Kidney glomerular epithelial cell (primary cell): ENCODE results near the gene MUC4.
"Not testable (repeated sequence)": the region's sequence is repeated elsewhere in the genome, so short reads cannot be mapped to it uniquely, and the experiment has no call there.

Experiments used
- DNase-seq: peaks from one replicate; lab custom pipeline; 2025; lab: John Stamatoyannopoulos, UW

The MUC4 gene

DNA sequence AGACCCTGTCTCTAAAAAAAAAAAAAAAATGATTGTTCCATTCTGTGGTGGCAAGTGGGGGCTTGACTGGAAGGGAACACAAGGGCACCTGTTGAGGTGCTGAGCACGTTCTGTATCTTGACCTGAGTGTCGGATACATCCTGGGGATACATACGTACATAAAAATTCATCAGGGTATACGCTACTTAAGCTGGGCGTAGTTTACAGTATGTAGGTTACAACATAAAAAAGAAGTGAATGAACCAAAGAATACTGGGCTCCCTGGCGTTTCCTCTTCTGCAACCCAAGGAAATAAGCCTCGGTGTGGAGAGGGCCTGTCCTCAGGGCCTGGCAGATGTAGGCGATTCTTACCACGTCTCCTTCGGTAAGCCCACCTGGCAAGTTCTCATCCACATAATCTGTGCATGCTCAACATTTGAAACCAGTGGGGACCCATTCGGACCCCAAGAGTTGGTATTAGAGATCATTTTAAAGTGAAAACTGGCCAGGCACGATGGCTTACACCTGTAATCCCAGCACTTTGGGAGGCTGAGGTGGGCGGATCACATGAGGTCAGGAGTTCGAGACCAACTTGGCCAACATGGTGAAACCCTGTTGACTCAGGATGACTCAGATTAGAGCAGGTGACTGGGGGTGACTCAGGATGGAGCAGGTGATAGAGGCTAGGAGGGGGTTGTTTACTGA lies 96.0 kb downstream of the MUC4 start:
- no peak for DNase-seq

DNA sequence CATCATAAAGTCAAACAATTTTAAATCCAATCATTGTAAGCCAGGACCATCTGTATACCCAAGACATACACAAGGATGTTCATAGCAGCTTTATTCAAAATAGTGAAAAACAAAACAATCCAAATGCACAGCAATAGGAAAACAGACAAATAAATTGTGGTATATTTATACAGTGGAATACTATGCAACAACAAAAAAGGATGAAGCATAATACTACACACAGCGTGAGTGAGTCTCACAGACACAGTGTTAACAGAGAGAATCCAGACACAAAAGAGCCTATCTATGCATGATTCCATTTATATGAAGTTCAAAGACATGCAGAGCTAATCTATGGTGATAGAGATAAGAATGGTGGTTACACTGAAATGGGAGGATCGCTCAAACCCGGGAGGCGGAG lies 96.6 kb downstream of the MUC4 start:
- DNase-seq, result no peak

DNA sequence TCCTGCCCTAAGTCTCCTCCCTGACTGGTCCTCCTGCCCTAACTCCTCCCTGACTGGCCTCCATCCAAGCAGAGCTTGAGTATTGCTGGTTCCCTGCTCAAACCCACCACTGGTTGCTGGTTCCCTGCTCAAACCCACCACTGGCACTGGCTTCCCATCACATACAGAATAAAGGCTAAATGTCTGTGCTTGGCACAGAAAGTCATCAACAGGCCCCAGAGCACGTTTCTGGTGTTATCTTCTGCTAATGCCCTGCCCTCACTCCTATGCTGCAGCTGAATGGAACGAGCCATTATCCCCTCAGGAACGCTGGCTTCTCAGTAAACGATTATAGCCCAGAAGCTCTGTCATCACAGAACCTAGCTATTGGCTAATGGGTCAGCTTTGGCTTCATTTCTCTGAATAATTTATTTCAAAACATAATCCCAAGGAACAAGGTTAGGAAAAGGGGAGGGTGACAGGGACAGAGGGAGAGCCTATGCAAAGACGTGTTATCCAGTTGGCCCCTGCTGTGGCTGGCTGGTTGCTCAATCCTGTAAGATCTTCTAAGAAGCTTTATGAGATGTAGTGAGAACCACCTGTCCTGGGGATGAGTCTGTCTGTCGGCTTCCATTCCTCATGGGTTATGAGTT lies 97.2 kb downstream of the MUC4 start:
- DNase-seq, result no peak

DNA sequence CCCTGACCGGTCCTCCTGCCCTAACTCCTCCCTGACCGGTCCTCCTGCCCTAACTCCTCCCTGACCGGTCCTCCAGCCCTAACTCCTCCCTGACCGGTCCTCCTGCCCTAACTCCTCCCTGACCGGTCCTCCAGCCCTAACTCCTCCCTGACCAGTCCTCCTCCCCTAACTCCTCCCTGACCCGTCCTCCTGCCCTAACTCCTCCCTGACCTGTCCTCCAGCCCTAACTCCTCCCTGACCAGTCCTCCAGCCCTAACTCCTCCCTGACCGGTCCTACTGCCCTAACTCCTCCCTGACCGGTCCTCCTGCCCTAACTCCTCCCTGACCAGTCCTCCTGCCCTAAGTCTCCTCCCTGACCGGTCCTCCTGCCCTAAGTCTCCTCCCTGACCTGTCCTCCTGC lies 98.6 kb downstream of the MUC4 start:
- not testable (repeated sequence) for DNase-seq

DNA sequence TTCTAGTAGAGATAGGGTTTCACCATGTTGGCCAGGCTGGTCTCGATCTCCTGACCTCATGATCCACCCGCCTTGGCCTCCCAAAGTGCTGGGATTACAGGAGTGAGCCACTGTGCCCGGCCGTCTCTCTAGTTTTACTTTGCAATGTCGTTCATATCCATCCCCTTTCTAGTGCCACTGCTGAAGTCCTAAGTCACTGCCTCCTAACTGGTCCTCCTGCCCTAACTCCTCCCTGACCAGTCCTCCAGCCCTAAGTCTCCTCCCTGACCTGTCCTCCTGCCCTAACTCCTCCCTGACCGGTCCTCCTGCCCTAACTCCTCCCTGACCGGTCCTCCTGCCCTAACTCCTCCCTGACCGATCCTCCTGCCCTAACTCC lies 99.2 kb downstream of the MUC4 start:
- not testable (repeated sequence) for DNase-seq

DNA sequence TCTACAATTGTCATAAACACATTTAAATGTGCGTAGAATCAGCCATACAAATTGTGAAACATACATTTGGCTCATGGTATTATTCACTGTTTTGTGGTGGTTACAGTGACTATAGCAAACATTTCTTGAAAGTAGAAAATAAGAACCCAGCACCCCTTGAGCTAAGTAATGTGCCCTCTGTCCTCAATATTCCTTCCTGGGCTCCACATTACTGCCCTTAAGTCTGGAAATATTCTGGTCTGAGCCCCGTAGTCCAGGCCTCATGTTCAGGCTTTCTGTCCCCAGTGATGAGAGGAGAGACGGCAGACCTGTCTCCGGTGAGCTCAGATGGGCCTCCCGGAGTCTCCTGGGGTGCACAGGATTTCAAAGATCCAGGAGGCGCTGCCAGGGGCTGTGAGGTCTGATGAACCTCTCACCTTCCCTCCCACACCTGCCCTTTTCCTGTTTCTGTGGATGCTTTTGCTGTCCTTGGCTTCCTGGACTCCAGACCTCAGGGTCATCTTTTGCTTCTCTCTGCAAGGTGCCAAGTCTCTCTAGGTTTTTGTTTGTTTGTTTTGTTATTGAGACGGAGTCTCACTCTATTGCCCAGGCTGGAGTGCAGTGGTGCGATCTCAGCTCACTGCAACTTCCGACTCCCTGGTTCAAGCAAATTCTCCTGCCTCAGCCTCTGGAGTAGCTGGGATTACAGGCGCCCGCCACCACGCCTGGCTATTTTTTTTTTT lies 99.8 kb downstream of the MUC4 start:
- no peak for DNase-seq

DNA sequence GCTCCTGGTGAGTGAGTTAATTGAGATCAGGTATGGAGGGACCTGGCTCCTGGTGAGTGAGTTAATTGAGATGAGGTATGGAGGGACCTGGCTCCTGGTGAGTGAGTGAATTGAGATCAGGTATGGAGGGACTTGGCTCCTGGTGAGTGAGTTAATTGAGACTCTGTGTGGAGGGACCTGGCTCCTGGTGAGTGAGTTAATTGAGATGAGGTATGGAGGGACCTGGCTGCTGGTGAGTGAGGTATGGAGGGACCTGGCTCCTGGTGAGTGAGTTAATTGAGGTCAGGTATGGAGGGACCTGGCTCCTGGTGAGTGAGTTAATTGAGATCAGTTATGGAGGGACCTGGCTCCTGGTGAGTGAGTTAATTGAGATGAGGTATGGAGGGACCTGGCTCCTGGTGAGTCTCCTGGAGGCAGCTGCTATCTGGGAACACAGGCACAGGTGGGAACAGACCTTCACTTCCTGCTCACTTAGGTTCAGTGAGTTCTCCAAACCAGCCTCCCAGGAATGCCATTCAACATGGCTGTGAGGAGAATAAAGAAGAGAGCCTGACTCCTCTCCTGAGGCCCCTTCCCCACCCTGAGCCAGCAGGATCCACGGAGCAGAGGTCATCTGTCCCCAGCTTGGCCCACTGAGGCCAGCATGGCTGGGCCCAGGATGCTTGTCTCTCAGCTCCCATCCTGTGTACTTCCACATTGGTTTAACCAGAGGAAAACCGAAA lies 100.5 kb downstream of the MUC4 start:
- not testable (repeated sequence) for DNase-seq

DNA sequence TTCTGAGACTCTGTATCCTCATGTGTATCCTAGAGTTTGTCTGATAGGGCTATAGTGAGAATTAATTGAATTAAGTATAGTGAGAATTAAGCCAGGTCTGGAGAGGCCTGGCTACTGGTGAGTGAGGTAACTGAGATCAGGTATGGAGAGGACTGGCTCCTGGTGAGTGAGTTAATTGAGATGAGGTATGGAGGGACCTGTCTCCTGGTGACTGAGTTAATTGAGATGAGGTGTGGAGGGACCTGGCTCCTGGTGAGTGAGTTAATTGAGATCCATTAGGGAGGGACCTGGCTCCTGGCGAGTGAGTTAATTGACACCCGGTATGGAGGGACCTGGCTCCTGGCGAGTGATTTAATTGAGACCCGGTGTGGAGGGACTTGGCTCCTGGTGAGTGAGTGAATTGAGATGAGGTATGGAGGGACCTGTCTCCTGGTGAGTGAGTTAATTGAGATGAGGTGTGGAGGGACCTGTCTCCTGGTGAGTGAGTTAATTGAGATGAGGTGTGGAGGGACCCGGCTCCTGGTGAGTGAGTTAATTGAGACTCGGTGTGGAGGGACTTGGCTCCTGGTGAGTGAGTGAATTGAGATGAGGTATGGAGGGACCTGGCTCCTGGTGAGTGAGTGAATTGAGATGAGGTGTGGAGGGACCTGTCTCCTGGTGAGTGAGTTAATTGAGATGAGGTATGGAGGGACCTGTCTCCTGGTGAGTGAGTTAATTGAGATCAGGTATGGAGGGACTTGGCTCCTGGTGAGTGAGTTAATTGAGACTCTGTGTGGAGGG lies 101.4 kb downstream of the MUC4 start:
- not testable (repeated sequence) for DNase-seq

DNA sequence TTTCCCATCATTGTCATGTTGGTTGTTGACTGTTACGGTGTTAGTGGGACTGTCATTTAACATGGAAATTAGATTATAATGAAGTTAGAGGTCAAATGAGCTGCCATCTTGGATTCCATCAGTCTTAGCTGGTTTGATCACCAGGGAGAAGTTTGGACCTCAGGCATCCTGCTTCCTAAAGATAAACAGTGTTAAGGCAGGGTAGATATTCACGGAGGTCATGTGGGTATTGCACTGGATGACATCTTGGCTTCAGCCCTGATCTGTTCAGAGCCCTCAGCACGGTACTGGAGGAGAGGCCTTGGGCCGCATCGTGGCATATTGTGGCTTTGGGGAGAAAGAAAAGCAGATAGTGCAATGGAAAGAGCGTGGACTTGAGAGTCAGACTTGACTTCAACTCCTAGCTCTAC lies 102.0 kb downstream of the MUC4 start:
- DNase-seq, result no peak

DNA sequence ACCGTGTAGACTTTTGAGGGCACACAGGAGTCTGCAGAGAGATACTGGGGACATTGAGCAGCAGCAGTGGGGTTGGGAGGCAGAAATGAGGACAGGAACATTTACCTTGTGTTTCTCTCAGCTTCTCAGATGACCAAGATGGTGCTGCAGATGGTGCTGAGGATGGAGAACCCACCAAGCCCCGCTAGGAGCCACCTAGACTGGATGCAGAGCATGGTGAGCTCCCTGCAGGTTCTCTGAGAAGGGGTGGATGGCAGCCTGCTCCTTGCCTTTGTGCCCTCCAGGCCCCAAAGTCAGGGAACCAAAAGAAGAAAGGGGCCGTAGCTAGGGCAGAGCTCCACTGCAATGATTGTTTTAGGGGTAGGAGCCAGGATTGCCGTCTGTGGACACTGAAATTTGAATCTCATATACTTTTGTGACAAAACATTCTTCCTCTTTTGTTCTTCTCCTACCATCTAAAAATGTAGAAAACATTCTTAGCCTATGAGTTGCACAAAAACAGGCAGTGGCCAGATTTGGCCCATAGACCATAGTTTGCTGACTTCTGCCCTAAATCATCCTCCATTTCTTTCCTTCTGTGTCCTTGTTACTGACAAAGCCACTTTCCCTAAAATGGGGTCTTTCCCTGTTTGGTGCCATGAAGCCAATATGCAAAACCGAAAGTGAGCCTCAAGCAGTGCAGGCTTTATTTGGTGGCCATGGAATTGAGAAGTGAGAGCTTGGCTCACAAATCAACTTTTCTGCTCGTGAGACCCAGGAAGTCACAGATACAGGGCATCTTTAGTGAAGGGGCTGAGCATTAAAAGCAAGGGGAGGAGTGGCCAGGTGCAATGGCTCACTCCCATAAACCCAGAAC lies 102.9 kb downstream of the MUC4 start:
- no peak for DNase-seq

DNA sequence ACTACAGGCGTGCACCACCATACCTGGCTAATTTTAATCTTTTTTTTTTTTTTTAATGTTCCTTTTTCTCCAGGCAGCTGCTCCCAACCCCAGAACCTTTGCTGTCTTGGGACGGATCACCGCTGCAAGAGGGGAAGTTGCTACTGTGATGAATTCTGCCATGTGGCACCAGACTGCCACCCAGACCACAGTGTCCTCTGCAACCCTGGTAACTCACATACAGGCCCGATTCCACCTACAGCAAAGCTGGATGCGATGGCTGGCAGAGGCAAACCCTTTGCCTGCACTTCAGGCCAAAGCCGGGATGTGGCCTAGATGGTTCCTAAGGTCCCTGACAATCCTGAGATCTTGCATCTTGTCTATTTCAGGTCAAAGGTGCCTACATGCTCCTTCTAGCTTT lies 103.7 kb downstream of the MUC4 start:
- no peak for DNase-seq

DNA sequence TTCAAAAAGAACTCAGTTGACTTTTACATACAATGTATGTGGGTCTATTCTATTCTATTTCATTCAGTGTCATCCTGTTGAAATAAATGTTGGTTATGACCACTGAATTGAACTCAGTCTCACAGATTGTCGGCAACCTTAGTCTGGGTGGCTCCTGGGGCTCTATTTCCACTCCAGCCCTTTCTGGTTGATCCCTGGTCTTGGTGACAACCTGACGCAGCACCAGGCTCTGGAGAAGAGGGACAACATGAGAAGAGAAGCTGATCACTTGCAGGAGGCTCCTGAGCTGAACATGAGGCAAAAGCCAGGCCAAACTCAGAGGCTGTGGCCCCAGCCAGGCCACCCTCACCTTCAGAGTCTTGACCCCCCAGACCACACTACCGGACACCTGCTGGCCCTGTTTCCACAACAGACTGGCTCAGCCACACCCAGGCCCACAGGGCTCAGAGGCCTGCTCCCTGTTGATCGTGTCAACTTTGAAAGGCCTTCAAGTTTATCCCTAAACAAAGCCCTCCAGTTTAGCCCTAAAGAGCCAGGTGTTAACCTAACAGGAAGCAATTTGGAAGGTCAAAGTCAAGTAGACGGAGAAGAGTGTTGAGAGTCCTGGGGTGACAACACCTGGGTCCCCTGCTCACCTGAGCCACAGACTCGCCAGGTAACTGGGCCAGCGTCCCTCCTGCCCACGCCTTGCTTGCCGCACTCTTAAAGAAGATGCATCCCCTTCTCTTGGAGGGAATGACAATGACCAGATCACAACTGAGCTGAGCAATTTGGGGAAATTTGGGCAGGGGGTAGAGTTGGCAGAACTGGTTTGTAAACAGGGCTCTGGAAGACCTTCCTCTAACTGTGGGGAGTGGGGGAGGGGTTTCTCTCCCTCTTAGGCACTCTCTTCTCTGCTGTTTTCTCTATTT lies 106.4 kb downstream of the MUC4 start:
- DNase-seq, result no peak

DNA sequence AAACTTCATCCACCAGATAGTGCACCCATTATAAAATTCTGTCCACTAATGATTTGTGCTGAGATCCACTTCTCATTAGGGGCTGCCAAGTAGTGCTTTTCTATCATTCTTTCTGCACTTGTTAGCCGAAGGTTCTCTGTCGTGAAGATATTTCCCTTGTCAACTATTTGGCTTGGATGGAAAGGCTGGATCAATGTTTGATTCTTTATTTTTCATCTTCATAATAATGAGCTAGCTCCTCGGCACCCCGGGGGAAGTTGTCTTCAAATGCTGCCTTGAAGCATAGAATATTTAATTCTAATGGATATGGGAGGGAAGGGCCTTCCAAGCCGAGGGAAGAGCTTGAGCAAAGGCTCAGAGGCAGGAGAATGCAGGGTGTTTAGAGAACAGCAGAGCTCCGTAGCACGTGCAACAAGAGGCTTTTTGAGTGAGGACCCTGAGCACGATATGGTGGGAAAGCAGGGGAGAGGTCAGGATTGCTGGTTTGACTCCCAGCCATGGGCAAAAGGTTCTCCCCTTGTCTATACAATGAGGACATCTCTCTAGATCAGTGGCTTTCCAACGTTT lies 107.2 kb downstream of the MUC4 start:
- DNase-seq, result no peak

DNA sequence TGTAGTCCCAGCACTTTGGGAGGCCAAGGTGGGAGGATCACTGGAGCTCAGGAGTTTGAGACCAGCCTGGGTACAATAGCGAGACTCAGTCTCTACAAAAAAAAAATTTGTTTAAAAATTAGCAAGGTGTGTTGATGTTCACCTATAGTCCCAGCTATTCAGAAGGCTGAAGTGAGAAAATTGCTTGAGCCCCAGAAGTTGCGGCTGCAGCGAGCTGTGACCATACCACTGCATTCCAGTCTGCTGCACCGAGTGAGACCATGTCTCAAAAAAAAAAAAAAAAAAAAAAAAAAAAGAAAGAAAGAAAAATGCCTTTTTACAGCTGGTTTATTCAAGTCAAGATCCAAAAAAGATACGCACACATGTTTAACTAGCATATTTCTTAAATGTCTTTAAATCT lies 108.0 kb downstream of the MUC4 start:
- DNase-seq, result no peak

DNA sequence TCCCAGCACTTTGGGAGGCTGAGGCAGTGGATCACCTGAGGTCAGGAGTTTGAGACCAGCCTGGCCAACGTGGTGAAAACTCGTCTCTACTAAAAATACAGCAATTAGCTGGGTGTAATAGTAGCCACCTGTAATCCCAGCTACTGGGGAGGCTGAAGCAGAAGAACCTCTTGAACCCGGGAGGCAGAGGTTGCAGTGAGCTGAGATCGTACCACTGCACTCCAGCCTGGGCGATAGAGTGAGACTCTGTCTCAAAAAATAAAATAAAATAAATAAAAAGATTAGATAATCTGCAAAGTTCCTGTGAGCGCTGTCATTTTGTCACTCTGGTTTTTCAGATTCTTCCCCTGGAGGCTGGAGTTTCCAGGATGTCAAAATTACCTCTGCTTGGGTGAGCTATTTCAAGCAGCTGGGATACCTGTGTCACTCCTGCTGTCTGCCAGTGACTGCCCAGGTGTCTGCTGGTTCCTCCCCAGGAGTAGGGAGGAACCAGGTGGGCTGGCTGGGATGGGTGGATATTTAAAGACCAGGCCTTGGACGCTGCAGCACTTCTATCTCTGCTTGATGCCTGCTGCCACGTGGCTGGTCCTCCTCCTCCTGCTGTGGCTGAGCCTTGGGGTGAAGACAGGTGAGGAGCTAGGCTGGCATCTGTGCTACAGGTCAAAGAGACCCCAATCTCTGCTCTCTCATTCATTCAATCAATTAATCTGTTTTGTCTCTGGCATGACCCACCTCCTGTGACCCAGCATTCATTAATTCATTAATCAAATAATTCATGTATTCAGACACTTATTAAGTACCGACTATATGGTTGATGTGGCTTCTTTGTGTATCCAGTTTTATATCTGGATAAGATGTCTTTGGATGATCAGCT lies 110.5 kb downstream of the MUC4 start:
- DNase-seq, result no peak

DNA sequence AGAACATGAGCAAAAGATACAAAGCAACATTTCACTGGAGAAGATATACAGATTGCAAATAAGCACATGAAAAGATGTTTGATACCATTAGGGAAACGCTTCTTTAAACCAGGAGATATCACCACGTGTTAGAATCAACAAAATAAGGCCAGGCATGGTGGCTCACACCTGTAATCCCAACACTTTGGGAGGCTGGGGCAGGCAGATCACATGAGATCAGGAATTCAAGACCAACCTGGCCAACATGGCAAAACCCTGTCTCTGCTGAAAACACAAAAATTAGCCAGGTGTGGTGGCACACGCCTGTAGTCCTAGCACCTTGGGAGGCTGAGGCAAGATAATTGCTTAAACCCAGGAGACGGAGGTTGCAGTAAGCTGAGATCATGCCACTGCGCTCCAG lies 111.4 kb downstream of the MUC4 start:
- DNase-seq, result no peak

DNA sequence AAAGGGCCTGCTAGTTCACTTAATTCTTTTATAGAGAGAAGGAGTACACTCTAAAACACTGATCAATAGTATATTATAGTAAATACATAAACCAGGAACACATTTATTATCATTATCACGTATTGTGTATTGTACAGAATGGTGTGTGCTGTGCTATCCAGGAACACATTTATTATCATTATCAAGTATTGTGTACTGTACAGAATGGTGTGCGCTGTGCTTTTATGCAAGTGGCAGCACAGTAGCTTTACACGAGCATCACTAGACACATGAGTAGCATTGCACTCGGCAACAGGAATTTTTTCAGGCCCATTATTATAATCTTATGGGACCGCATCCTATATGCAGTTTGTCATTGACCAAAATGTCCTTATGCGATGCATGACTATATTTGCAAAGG lies 111.9 kb downstream of the MUC4 start:
- no peak for DNase-seq

DNA sequence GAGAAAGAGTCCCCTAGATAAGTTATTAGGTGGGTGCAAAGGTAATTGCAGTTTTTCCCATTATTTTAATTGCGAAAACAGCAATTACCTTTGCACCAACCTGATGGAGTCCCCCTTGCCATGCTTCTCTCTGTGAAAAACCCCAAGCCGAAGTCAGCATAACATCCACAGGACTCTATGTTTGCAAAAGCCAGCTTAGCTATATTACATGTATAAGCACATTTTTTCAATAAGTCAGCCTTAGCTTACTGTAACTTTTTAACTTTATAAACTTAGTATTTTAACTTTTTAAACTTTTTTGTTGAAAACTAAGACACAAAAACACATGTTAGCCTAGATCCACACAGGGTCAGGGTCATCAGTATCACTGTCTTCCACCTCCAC lies 112.3 kb downstream of the MUC4 start:
- DNase-seq, result no peak
